Amniotic stem cell (primary cell): ENCODE results near the gene VMP1.
"Not testable (repeated sequence)": the region's sequence is repeated elsewhere in the genome, so short reads cannot be mapped to it uniquely, and the experiment has no call there.

Source experiments
- DNase-seq: peaks from one replicate; lab custom pipeline; 2025; lab: John Stamatoyannopoulos, UW

The VMP1 gene

GRCh38 chr17:59779521-59779920, 72.1 kb downstream of the VMP1 start:
- no peak for DNase-seq

GRCh38 chr17:59780548-59780947, 73.1 kb downstream of the VMP1 start:
- DNase-seq: not testable (repeated sequence)

GRCh38 chr17:59783221-59784047, 76.0 kb downstream of the VMP1 start:
- no peak for DNase-seq

GRCh38 chr17:59785091-59785799, 77.8 kb downstream of the VMP1 start:
- DNase-seq: no peak

GRCh38 chr17:59786213-59786535, 78.7 kb downstream of the VMP1 start:
- no peak for DNase-seq

- DNase-seq: peak; percentile 92
These were observed 79.3 kb downstream of the VMP1 start for GRCh38 chr17:59786536-59787319.

- DNase-seq: not testable (repeated sequence)
These were observed 82.4 kb downstream of the VMP1 start for GRCh38 chr17:59789849-59790248.

- not testable (repeated sequence) for DNase-seq
These were observed 83.0 kb downstream of the VMP1 start for GRCh38 chr17:59790418-59790817.

- DNase-seq: no peak
These were observed 83.5 kb downstream of the VMP1 start for GRCh38 chr17:59790910-59791309.

- no peak for DNase-seq
These were observed 84.4 kb downstream of the VMP1 start for GRCh38 chr17:59791603-59792457.

GRCh38 chr17:59792458-59792823, 85.0 kb downstream of the VMP1 start:
- not testable (repeated sequence) for DNase-seq

- no peak for DNase-seq
These were observed 85.8 kb downstream of the VMP1 start for GRCh38 chr17:59793205-59793604.

GRCh38 chr17:59796138-59796537, 88.7 kb downstream of the VMP1 start:
- DNase-seq: no peak

- DNase-seq: no peak
These were observed 89.3 kb downstream of the VMP1 start for GRCh38 chr17:59796785-59797205.

GRCh38 chr17:59798111-59798510, 90.7 kb downstream of the VMP1 start:
- DNase-seq: no peak

- no peak for DNase-seq
These were observed 93.1 kb downstream of the VMP1 start for GRCh38 chr17:59800530-59800942.

GRCh38 chr17:59802160-59802559, 94.7 kb downstream of the VMP1 start:
- DNase-seq: no peak

GRCh38 chr17:59804901-59805465, 97.5 kb downstream of the VMP1 start:
- DNase-seq: no peak

- not testable (repeated sequence) for DNase-seq
These were observed 98.9 kb downstream of the VMP1 start for GRCh38 chr17:59806322-59806721.

- no peak for DNase-seq
These were observed 100.5 kb downstream of the VMP1 start for GRCh38 chr17:59807892-59808509.

- no peak for DNase-seq
These were observed 103.4 kb downstream of the VMP1 start for GRCh38 chr17:59810894-59811153.
